ENCODE data around the gene KRT7.
"Not testable (repeated sequence)": the region's sequence is repeated elsewhere in the genome, so short reads cannot be mapped to it uniquely, and the experiment has no call there.

KRT7 gene

GRCh38 chr12:52284562-52285171, 51.6 kb downstream of the KRT7 start:
- no peak for DNase-seq

GRCh38 chr12:52285172-52285745, 52.2 kb downstream of the KRT7 start:
- no peak for DNase-seq

- DNase-seq = no peak
Observed at GRCh38 chr12:52285851-52286530, 52.9 kb downstream of the KRT7 start.

- DNase-seq = not testable (repeated sequence)
Observed at GRCh38 chr12:52286857-52287785, 54.1 kb downstream of the KRT7 start.

- not testable (repeated sequence) for DNase-seq
Observed at GRCh38 chr12:52287816-52288805, 55.1 kb downstream of the KRT7 start.

GRCh38 chr12:52290483-52291134, 57.6 kb downstream of the KRT7 start:
- not testable (repeated sequence) for DNase-seq

- no peak for DNase-seq
Observed at GRCh38 chr12:52291267-52291935, 58.4 kb downstream of the KRT7 start, which contains the start of gene KRT81. Gene KRT81 (minus strand): TSS chr12:52291534. CDS start chr12:52291465, 69 bp downstream.

- DNase-seq = no peak
Observed at GRCh38 chr12:52293926-52294325, 60.9 kb downstream of the KRT7 start.

GRCh38 chr12:52294803-52295202, 61.8 kb downstream of the KRT7 start:
- no peak for DNase-seq

- DNase-seq = no peak
Observed at GRCh38 chr12:52295663-52296062, 62.6 kb downstream of the KRT7 start.

- DNase-seq = no peak
Observed at GRCh38 chr12:52296572-52297215, 63.7 kb downstream of the KRT7 start.

Measured in NCI-H187 treated with DMSO at 0.1 percent for 48 hours (cell line).